ENCODE measurements around the gene TENT5A. TPM values are rescaled to one million over a fixed set of nuclear protein-coding genes. Genes with fewer than 3 reads are reported as not detected.

The TENT5A gene
- total RNA-seq, 1 donor from 2014 or later: 8.1 TPM

- TF ChIP-seq, protein P1, sequence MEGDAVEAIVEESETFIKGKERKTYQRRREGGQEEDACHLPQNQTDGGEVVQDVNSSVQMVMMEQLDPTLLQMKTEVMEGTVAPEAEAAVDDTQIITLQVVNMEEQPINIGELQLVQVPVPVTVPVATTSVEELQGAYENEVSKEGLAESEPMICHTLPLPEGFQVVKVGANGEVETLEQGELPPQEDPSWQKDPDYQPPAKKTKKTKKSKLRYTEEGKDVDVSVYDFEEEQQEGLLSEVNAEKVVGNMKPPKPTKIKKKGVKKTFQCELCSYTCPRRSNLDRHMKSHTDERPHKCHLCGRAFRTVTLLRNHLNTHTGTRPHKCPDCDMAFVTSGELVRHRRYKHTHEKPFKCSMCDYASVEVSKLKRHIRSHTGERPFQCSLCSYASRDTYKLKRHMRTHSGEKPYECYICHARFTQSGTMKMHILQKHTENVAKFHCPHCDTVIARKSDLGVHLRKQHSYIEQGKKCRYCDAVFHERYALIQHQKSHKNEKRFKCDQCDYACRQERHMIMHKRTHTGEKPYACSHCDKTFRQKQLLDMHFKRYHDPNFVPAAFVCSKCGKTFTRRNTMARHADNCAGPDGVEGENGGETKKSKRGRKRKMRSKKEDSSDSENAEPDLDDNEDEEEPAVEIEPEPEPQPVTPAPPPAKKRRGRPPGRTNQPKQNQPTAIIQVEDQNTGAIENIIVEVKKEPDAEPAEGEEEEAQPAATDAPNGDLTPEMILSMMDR (IDR thresholded peaks at IDR 0.05; ENCODE audit: unreplicated experiment): no peak
- H3K27ac Mint-ChIP-seq: no peak overlapping the region
- DNase-seq (ENCODE audit: low spot score, unreplicated experiment): no peak
- peaks cover 30% of the 10 kb centered on the region for H3K4me1 Mint-ChIP-seq (ENCODE audit: low read depth)
- no peaks in the 10 kb centered on the region for H3K27me3 Mint-ChIP-seq
- no peak overlapping the region for H3K4me3 Mint-ChIP-seq (ENCODE audit: low read depth)
- no peaks in the 10 kb centered on the region for H3K36me3 Mint-ChIP-seq (ENCODE audit: insufficient read depth)
- peaks cover 5% of the 10 kb centered on the region for H3K9me3 Mint-ChIP-seq (ENCODE audit: low read depth)
These were observed 14.8 kb upstream of the TENT5A start for GRCh38 chr6:81767163-81767891.

DNA sequence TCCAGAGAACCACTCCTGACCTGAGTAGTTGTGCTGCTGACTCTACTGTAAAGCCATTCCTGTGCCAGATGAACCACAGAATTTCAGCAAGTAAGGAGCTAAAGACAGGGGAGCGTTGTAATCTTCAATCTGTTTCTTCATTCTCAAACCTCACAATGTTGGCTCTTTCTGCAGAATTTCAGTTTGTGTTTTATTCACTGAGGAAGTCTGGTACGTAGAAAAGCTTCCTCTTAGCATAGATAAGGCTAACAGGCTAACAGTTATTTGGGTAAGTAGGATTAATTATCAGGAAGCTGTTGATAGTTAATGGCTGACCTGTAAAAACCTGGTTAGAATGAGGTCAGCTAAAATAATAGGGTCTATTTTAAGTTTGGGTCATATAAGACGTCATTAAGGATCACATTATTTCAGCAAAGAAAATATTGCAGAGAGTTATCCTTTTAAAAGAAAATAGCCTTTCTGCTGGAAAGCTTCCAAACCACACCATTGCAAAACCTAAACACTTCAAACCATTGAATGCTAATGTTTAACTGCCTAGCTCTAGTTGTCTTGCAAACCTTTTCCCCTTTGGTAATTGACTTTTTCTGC is 14.1 kb upstream of the TENT5A start:
- TF ChIP-seq, protein P1 (IDR thresholded peaks at IDR 0.05; ENCODE audit: unreplicated experiment): no peak
- H3K4me3 Mint-ChIP-seq (ENCODE audit: low read depth): no peak overlapping the region
- H3K27ac Mint-ChIP-seq: no peak overlapping the region
- H3K27me3 Mint-ChIP-seq: no peaks in the 10 kb centered on the region
- no peak for DNase-seq (ENCODE audit: low spot score, unreplicated experiment)
- peaks cover 30% of the 10 kb centered on the region for H3K4me1 Mint-ChIP-seq (ENCODE audit: low read depth)
- H3K9me3 Mint-ChIP-seq (ENCODE audit: low read depth): peaks cover 5% of the 10 kb centered on the region
- no peaks in the 10 kb centered on the region for H3K36me3 Mint-ChIP-seq (ENCODE audit: insufficient read depth)

DNA sequence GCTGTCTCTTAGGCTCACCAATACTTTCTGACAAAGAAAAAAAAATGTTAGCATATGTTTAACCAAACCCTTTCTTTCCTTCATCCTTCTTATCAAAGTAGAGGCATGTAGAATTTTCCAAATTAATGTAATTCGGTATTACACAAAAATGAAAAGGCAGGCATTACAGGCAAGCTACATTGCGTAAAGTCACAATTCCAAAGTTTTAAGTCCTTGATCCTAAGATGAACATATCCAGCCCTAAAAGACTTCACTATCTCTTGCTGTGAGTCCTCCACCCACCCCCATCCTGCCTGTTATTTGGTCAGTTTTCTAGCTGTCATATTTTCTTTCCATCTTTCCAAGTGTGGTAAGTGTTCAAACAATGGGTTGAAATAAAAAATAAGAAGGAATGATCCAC is 12.1 kb upstream of the TENT5A start:
- TF ChIP-seq, protein P1 (IDR thresholded peaks at IDR 0.05; ENCODE audit: unreplicated experiment): no peak
- peaks cover 29% of the 10 kb centered on the region for H3K4me1 Mint-ChIP-seq (ENCODE audit: low read depth)
- no peak for DNase-seq (ENCODE audit: low spot score, unreplicated experiment)
- H3K27me3 Mint-ChIP-seq: no peaks in the 10 kb centered on the region
- H3K9me3 Mint-ChIP-seq (ENCODE audit: low read depth): peaks cover 5% of the 10 kb centered on the region
- H3K36me3 Mint-ChIP-seq (ENCODE audit: insufficient read depth): no peaks in the 10 kb centered on the region
- H3K4me3 Mint-ChIP-seq (ENCODE audit: low read depth): no peak overlapping the region
- no peak overlapping the region for H3K27ac Mint-ChIP-seq

DNA sequence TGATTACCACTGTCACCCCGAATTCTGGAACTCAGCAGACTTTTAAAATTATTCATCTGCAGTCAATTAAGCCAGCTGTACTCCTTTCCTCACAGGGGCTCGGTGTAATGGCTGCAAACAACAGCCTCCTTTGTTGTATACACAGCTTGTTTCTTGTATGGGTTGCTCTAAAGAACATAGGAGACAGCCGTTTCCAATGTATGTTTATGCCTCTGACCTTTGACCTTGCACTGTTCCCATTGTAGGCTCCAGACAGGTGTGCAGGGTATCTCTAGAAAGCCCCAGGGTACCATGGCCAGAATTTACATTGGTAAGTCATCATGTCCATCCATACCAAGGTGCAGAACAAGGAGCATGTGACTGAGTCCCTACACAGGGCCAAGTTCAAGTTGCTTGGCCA is 11.5 kb upstream of the TENT5A start:
- no peaks in the 10 kb centered on the region for H3K27me3 Mint-ChIP-seq
- no peak overlapping the region for H3K27ac Mint-ChIP-seq
- DNase-seq (ENCODE audit: low spot score, unreplicated experiment): no peak
- H3K9me3 Mint-ChIP-seq (ENCODE audit: low read depth): peaks cover 5% of the 10 kb centered on the region
- H3K4me1 Mint-ChIP-seq (ENCODE audit: low read depth): peaks cover 30% of the 10 kb centered on the region
- TF ChIP-seq, protein P1 (IDR thresholded peaks at IDR 0.05; ENCODE audit: unreplicated experiment): no peak
- no peaks in the 10 kb centered on the region for H3K36me3 Mint-ChIP-seq (ENCODE audit: insufficient read depth)
- H3K4me3 Mint-ChIP-seq (ENCODE audit: low read depth): no peak overlapping the region

DNA sequence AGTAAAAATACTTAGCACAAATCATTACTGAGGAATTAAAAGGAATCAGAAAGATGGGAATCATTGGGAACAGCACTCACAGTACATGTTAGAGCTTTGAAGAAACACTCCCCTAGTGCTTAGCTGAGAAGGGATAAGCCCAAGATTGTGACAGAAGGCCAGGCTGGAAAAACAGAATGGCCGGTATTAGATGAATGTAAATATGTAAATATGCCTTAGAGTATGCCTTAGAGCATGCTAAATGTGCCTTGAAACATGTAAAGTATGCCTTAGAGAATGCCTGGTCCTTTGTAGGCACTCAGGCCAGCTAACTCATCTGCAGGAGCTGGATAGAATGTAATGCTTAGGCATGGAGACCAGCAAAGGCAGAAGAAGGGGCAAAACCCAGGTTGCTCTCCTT is 10.6 kb upstream of the TENT5A start:
- H3K4me1 Mint-ChIP-seq (ENCODE audit: low read depth): peaks cover 31% of the 10 kb centered on the region
- H3K27ac Mint-ChIP-seq: no peak overlapping the region
- H3K4me3 Mint-ChIP-seq (ENCODE audit: low read depth): no peak overlapping the region
- TF ChIP-seq, protein P1 (IDR thresholded peaks at IDR 0.05; ENCODE audit: unreplicated experiment): no peak
- DNase-seq (ENCODE audit: low spot score, unreplicated experiment): no peak
- H3K27me3 Mint-ChIP-seq: no peaks in the 10 kb centered on the region
- H3K9me3 Mint-ChIP-seq (ENCODE audit: low read depth): peaks cover 5% of the 10 kb centered on the region
- no peaks in the 10 kb centered on the region for H3K36me3 Mint-ChIP-seq (ENCODE audit: insufficient read depth)

Data from progenitor cell of endocrine pancreas (in vitro differentiated cells).